ENCODE data around the gene FASN.

FASN gene

GRCh38 chr17:82029990-82030469 is 68.0 kb downstream of the FASN start:
- DNase-seq (ENCODE audit: low read depth in 2 of 2, low spot score in 1 of 2) = no peak

GRCh38 chr17:82029391-82029790 is 68.6 kb downstream of the FASN start:
- no peak for DNase-seq (ENCODE audit: low read depth in 2 of 2, low spot score in 1 of 2)

GRCh38 chr17:82028966-82029365 is 69.1 kb downstream of the FASN start:
- DNase-seq (ENCODE audit: low read depth in 2 of 2, low spot score in 1 of 2) = no peak

All from stimulated activated CD8-positive, alpha-beta memory T cell treated with anti-CD3 and anti-CD28 coated beads, Interleukin-4, amount 100 ng/mL, for 4 hours (primary cell).